HepG2 (cell line): Measurements from ENCODE around the gene SNCAIP.

Experiments used
- POLR2A ChIP-seq, 2 experiments: IDR thresholded peaks; 2 replicates each; pipeline ENCODE4 v1.6.1; 2011; ENCODE audit warnings: low read depth in 2 of 2, low read length in 2 of 2, mild to moderate bottlenecking in 1 of 2, moderate library complexity in 1 of 2; ENCODE audit not compliant: insufficient read depth in 1 of 2
- YY1 ChIP-seq: IDR thresholded peaks from 2 replicates; pipeline ENCODE4 v1.6.1; 2011; ENCODE audit warnings: low read length, low read depth, moderate library complexity, mild to moderate bottlenecking; ENCODE audit not compliant: insufficient read depth, insufficient replicate concordance

DNA sequence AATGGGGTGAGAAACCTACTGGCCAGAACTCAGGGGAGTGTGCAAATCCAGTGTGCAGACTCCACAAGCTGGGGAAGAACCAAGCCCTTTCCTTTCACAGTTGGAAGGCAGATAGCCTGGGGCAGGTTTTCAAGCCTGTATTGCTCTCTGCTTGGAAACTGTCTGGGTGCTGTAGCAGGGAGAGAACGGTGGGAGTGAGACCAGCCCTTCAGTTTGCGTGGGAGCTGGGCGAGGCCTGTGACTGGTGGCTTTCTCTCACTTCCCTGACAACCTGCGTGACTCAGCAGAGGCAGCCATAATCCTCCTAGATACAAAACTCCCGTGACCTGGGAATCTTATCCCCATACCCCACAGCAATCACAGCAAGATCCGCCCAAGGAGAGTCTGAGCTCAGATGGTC lies 44.9 kb upstream of the SNCAIP start:
- TF ChIP-seq YY1 = no peak
- no peak for TF ChIP-seq POLR2A (IDR thresholded peaks at IDR 0.05; ENCODE audit: insufficient read depth in 1 of 2, low read depth in 2 of 2, low read length in 2 of 2)
